ENCODE data around the gene EPM2AIP1.
"Not testable (repeated sequence)": the region's sequence is repeated elsewhere in the genome, so short reads cannot be mapped to it uniquely, and the experiment has no call there.

EPM2AIP1 gene

GRCh38 chr3:36993326-36994283 is 674 bp upstream of the EPM2AIP1 start, which contains the start of gene MLH1:
MLH1 (plus strand) TSS chr3:36993518; CDS start chr3:36993548, 30 bp downstream.
- peak; percentile 90 for DNase-seq (ENCODE audit: low read depth)

- DNase-seq (ENCODE audit: low read depth): no peak
Measured at GRCh38 chr3:36991923-36992805, 767 bp downstream of the EPM2AIP1 start.

- no peak for DNase-seq (ENCODE audit: low read depth)
Measured at GRCh38 chr3:36991147-36991546, 1.8 kb downstream of the EPM2AIP1 start.

- DNase-seq (ENCODE audit: low read depth): no peak
Measured at GRCh38 chr3:36989568-36989967, 3.4 kb downstream of the EPM2AIP1 start.

GRCh38 chr3:36989005-36989404 is 3.9 kb downstream of the EPM2AIP1 start:
- DNase-seq (ENCODE audit: low read depth): no peak

GRCh38 chr3:36988356-36988755 is 4.6 kb downstream of the EPM2AIP1 start:
- no peak for DNase-seq (ENCODE audit: low read depth)

GRCh38 chr3:36981006-36981405 is 11.9 kb downstream of the EPM2AIP1 start:
- no peak for DNase-seq (ENCODE audit: low read depth)

GRCh38 chr3:36973139-36973538 is 19.8 kb downstream of the EPM2AIP1 start:
- no peak for DNase-seq (ENCODE audit: low read depth)

GRCh38 chr3:36972163-36972562 is 20.8 kb downstream of the EPM2AIP1 start:
- DNase-seq (ENCODE audit: low read depth): no peak

- DNase-seq (ENCODE audit: low read depth): no peak
Measured at GRCh38 chr3:36969540-36970432, 23.1 kb downstream of the EPM2AIP1 start.

- DNase-seq (ENCODE audit: low read depth): no peak
Measured at GRCh38 chr3:36969085-36969484, 23.8 kb downstream of the EPM2AIP1 start.

GRCh38 chr3:36965440-36965839 is 27.5 kb downstream of the EPM2AIP1 start:
- DNase-seq (ENCODE audit: low read depth): no peak

- DNase-seq (ENCODE audit: low read depth): no peak
Measured at GRCh38 chr3:36964817-36965216, 28.1 kb downstream of the EPM2AIP1 start.

- no peak for DNase-seq (ENCODE audit: low read depth)
Measured at GRCh38 chr3:36964331-36964730, 28.6 kb downstream of the EPM2AIP1 start.

- not testable (repeated sequence) for DNase-seq (ENCODE audit: low read depth)
Measured at GRCh38 chr3:36963008-36963407, 29.9 kb downstream of the EPM2AIP1 start.

GRCh38 chr3:36960502-36960901 is 32.4 kb downstream of the EPM2AIP1 start:
- no peak for DNase-seq (ENCODE audit: low read depth)

- DNase-seq (ENCODE audit: low read depth): no peak
Measured at GRCh38 chr3:36959821-36960220, 33.1 kb downstream of the EPM2AIP1 start.

GRCh38 chr3:36957862-36958686 is 34.9 kb downstream of the EPM2AIP1 start:
- no peak for DNase-seq (ENCODE audit: low read depth)

- DNase-seq (ENCODE audit: low read depth): no peak
Measured at GRCh38 chr3:36957063-36957462, 35.9 kb downstream of the EPM2AIP1 start.

GRCh38 chr3:36956155-36956554 is 36.8 kb downstream of the EPM2AIP1 start:
- no peak for DNase-seq (ENCODE audit: low read depth)

Data from activated T-helper 9 cell treated with anti-CD3 and anti-CD28 coated beads, Interleukin-2, amount 50 U/mL, for 16 hours (primary cell).